Ovary (tissue), 3 donors: ENCODE data around the gene DNAH3.

Experiments used
- CTCF ChIP-seq, 3 donors: fragments of 450-650 bp in 2 of 3; fragments of 200-600 bp in 1 of 3; IDR thresholded peaks; one replicate each; pipeline versions ENCODE4 v1.5.1 to v1.8.0; 2016 to 2022; ENCODE audit warnings: antibody characterized with exemption in 3 of 3, mild to moderate bottlenecking in 1 of 3
- POLR2A ChIP-seq: fragments of 450-650 bp; IDR thresholded peaks from one replicate; pipeline ENCODE4 v1.6.1; 2017; ENCODE audit warnings: antibody characterized with exemption, mild to moderate bottlenecking, moderate library complexity
- donor health status: DM: no; HTN: no; CAD: no.

GRCh38 chr16:21190013-21190412 is 39.4 kb upstream of the DNAH3 start:
- TF ChIP-seq CTCF (IDR thresholded peaks at IDR 0.05): no peak
- TF ChIP-seq POLR2A: no peak
